Heart left ventricle (tissue), 16 donors: ENCODE data around the gene BRMS1. TPM values are rescaled to one million over a fixed set of nuclear protein-coding genes. Genes with fewer than 3 reads are reported as not detected.

Source experiments
- ATAC-seq, 4 donors: fragments of 200-7000 bp; cut with Tn5 transposase; one replicate each; pipeline ENCODE4 v1.9.1; 2020 to 2022; ENCODE audit warnings: moderate library complexity in 4 of 4, mild to moderate bottlenecking in 3 of 4, moderate number of reproducible peaks in 1 of 4
- DNase-seq, 5 donors: peaks; one replicate each; pipeline ENCODE4 v3.0.0-alpha.2; 2020
- H3K27ac ChIP-seq, 12 donors: fragments of 200-600 bp; sonication (generic) in 4 of 12; one replicate each; pipeline versions ENCODE4 v1.5.0 to v1.8.0; 2016 to 2022; ENCODE audit warnings: mild to moderate bottlenecking in 2 of 12
- H3K27me3 ChIP-seq, 9 donors: fragments of 200-600 bp; sonication (generic) in 2 of 9; one replicate each; pipeline versions ENCODE4 v1.5.1 to v1.8.0; 2016 to 2022; ENCODE audit warnings: mild to moderate bottlenecking in 3 of 9
- H3K36me3 ChIP-seq, 9 donors: fragments of 200-600 bp; sonication (generic) in 2 of 9; one replicate each; pipeline versions ENCODE4 v1.5.0 to v1.8.0; 2018 to 2022; ENCODE audit warnings: mild to moderate bottlenecking in 2 of 9
- H3K4me1 ChIP-seq, 12 donors: fragments of 200-600 bp; sonication (generic) in 4 of 12; one replicate each; pipeline versions ENCODE4 v1.5.0 to v1.8.0; 2016 to 2022; ENCODE audit warnings: mild to moderate bottlenecking in 3 of 12
- H3K4me3 ChIP-seq, 12 donors: fragments of 200-600 bp; sonication (generic) in 4 of 12; one replicate each; pipeline versions ENCODE4 v1.5.0 to v1.8.0; 2017 to 2022; ENCODE audit warnings: mild to moderate bottlenecking in 9 of 12, moderate library complexity in 4 of 12
- H3K9me3 ChIP-seq, 12 donors: fragments of 200-600 bp; sonication (generic) in 4 of 12; one replicate each; pipeline versions ENCODE4 v1.5.0 to v1.8.0; 2016 to 2022; ENCODE audit warnings: mild to moderate bottlenecking in 1 of 12
- POLR2A ChIP-seq, 2 donors: fragments of 450-650 bp; IDR thresholded peaks; one replicate each; pipeline ENCODE4 v1.6.1; 2017; ENCODE audit warnings: antibody characterized with exemption in 2 of 2, mild to moderate bottlenecking in 2 of 2, moderate library complexity in 2 of 2
- WGBS, 4 donors: extraction: QIAGEN DNeasy Blood & Tissue Kit in 2 of 4; methylation state at CpG; one replicate each; pipeline versions ENCODE4 v1.1.5 to v1.1.7; 2013 to 2018; 5-methylcytosine and 5-hydroxymethylcytosine counted together
- intact Hi-C, 10 donors: fragments of 100-400 bp; cut with DNase I; formaldehyde crosslinking; loops; one replicate each; pipeline versions ENCODE4 v1.11.1 to v1.14.2; 2022
- long read RNA-seq, 3 donors: library from polyadenylated mRNA; unstranded; transcript quantifications; one replicate each; pipeline ENCODE4 v2.0.0, GENCODE V29; 2020 to 2021
- polyA plus RNA-seq, 2 donors: library from polyadenylated mRNA; stranded (reverse); fragments of 200-250 nt; gene quantifications; one replicate each; pipeline ENCODE4 v1.2.3, GENCODE V29; 2013
- total RNA-seq, 9 donors: library from RNA; depleted of rRNA in 2 of 9; stranded (reverse); fragments of >200 nt in 2 of 9; fragmentation: NEBNext Ultra II Directional in 3 of 9; extraction: Animal tissue kit (Norgen Biotek cat#: 25700) in 3 of 9; gene quantifications; one replicate each; pipeline versions ENCODE4 v1.1.0 to v1.2.4, GENCODE V29; 2016 to 2023
- TF ChIP-seq, protein P1 (sequence below), 12 donors: fragments of 200-600 bp; sonication (generic) in 4 of 12; IDR thresholded peaks; one replicate each; pipeline versions ENCODE4 v1.5.0 to v1.8.0; 2018 to 2022; ENCODE audit warnings: antibody characterized with exemption in 12 of 12, mild to moderate bottlenecking in 5 of 12
- donor health status: ischemic (EF 13 %, LVEDD 7.1; RV severe dilation, severe dysfunction).
- donor health status: healthy with polysubstance abuse.
- donor health status: DM: no; HTN: yes; CAD: no.
- donor health status: DM: no; HTN: no; CAD: no.
- donor health status: ischemic (EF 25% LVEDD 6.9; RV normal size, moderate dysfunction).
- donor health status: ischemic (EF 25% LVEDD 5.7; RV mildly dilated, moderate dysfunction).
- donor health status: healthy.
- donor health status: DM: yes; HTN: yes; CAD: no.
- donor health status: ischemic (EF 35%, LVEDD 5.7; RV mildly dilated, moderate dysfunction).
- donor health status: nonischemic (EF 11% LVEDD 7.7; RV severe dilation, severe dysfunction).
- donor health status: DM: yes; HTN: yes; CAD: no.
- donor health status: PGD.
- donor health status: ischemic (EF 29% LVEDD 5.4; RV normal size, mild dysfunction).
- donor health status: nonischemic (EF 23%, LVEDD 6.1; RV moderate dilation, normal function).

The BRMS1 gene
- total RNA-seq (10 to 100 TPM in 8 of 9 donors, 1 to 10 TPM in 1; 9.7 to 39.2 (median 16.5) TPM), polyA plus RNA-seq (10 to 100 TPM; 24.7 to 77.4 TPM)
- long read RNA-seq, donor 1, transcript BRMS1-201 (10 exons, 1,445 nt), result major isoform, 22 of 31 reads
- long read RNA-seq, donor 1, partial matches to known transcripts, result 1 of 31 reads
- long read RNA-seq, donor 1, other reads (novel, unspliced or antisense), result 8 of 31 reads
- long read RNA-seq, donor 2, transcript BRMS1-202 (10 exons, 1,363 nt), result minor isoform, 5 of 92 reads
- long read RNA-seq, donor 2, transcript BRMS1-201 (10 exons, 1,445 nt), result major isoform, 75 of 92 reads
- long read RNA-seq, donor 2, partial matches to known transcripts, result 3 of 92 reads
- long read RNA-seq, donor 2, other reads (novel, unspliced or antisense), result 9 of 92 reads
- long read RNA-seq, donor 3, transcript BRMS1-201 (10 exons, 1,445 nt), result major isoform, 24 of 27 reads
- long read RNA-seq, donor 3, partial matches to known transcripts, result 1 of 27 reads
- long read RNA-seq, donor 3, other reads (novel, unspliced or antisense), result 2 of 27 reads

DNA sequence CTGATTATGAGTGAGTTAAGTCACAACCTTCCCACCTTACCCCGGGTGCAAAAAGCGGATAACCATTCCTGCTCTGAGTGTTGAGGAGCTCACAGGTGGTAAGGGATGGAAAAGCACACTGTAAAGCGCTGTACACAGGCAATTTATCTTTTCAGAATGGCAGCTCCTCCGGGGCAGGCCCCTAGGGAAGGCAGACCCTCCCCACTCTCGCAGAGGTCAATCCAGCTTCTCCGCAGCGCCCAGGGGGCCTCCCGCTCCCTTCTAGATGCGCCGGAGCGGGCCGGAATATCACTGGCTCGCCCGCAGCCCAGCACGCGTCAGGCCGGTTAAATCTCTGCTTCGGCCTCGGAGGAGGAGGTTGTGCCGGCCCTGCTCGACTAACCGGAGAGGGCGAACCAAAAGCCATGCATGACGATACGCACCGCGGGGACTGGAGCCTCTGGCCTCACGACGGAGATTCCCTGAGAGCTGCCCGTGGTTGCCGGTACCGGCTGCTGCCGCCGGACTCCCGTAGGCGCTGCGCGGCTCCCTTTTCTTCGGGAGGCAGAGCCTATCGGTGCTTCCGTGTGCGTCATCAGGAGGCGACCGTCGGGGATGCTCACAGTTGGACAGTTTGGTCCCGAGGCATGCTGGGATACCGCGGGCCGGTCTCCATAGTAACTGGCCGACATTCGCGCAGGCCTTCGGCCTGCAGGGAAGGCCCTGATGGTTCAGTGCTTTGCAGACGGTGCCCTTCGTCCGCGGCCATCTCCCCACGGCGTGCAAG, at the start of gene BRMS1:
BRMS1 (minus strand) TSS at position 555 of the 766 bp plus-strand sequence. CDS start 2,870 bp downstream, outside the sequence.
- 0% methylated on average over 39 to 59 of the region's 59 CpGs for WGBS, 4 donors
- TF ChIP-seq, protein P1, sequence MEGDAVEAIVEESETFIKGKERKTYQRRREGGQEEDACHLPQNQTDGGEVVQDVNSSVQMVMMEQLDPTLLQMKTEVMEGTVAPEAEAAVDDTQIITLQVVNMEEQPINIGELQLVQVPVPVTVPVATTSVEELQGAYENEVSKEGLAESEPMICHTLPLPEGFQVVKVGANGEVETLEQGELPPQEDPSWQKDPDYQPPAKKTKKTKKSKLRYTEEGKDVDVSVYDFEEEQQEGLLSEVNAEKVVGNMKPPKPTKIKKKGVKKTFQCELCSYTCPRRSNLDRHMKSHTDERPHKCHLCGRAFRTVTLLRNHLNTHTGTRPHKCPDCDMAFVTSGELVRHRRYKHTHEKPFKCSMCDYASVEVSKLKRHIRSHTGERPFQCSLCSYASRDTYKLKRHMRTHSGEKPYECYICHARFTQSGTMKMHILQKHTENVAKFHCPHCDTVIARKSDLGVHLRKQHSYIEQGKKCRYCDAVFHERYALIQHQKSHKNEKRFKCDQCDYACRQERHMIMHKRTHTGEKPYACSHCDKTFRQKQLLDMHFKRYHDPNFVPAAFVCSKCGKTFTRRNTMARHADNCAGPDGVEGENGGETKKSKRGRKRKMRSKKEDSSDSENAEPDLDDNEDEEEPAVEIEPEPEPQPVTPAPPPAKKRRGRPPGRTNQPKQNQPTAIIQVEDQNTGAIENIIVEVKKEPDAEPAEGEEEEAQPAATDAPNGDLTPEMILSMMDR (IDR thresholded peaks at IDR 0.05), result peak in 3 of 12 donors; percentile 14 to 19 (median 17)
- TF ChIP-seq POLR2A (IDR thresholded peaks at IDR 0.05), result peak in 1 of 2 donors; percentile 89
- peak within 1 kb of the TSS in 11 of 12 donors; percentile 41 to 87 (median 80) for H3K27ac ChIP-seq
- H3K9me3 ChIP-seq, result no peaks in the 10 kb centered on the region
- intact Hi-C loops, result loop anchor here in 7 of 10 donors (1.0 to 10.0 kb wide), 5 partner anchors 27 to 480 kb away; partner anchors contain the start of genes MUS81 (in 1 of the 7) and SLC29A2 (in 1 of the 7)
- H3K27me3 ChIP-seq, result no peaks in the 10 kb centered on the region
- peak within 1 kb of the TSS; percentile 84 to 100 (median 96) for H3K4me3 ChIP-seq
- ATAC-seq, result peak; percentile 89 to 96 (median 91)
- peak; percentile 98 to 100 (median 99) for DNase-seq
- peaks cover 0 to 30% (median 22%) of the 10 kb centered on the region in 9 donors for H3K36me3 ChIP-seq
- peaks cover 4 to 47% (median 34%) of the 10 kb centered on the region in 12 donors for H3K4me1 ChIP-seq

GRCh38 chr11:66393954-66394353, 49.0 kb upstream of the BRMS1 start:
- WGBS, 4 donors, result 83 to 88% (median 85%) methylated on average over 3 of the region's 3 CpGs
- no peaks in the 10 kb centered on the region for H3K36me3 ChIP-seq
- H3K4me1 ChIP-seq, result no peaks in the 10 kb centered on the region
- H3K4me3 ChIP-seq, result no peak overlapping the region
- no peak for TF ChIP-seq POLR2A (IDR thresholded peaks at IDR 0.05)
- TF ChIP-seq, protein P1 (IDR thresholded peaks at IDR 0.05), result no peak
- H3K9me3 ChIP-seq, result no peaks in the 10 kb centered on the region
- H3K27me3 ChIP-seq, result peaks cover 0 to 27% (median 0%) of the 10 kb centered on the region in 9 donors
- DNase-seq (no peak), ATAC-seq (no peak)
- intact Hi-C loops, result loop anchor here in 2 of 10 donors (2.0 to 5.0 kb wide), 2 partner anchors 43 to 87 kb away; partner anchors contain the start of gene MRPL11 (in 1 of the 2)
- no peak overlapping the region for H3K27ac ChIP-seq

DNA sequence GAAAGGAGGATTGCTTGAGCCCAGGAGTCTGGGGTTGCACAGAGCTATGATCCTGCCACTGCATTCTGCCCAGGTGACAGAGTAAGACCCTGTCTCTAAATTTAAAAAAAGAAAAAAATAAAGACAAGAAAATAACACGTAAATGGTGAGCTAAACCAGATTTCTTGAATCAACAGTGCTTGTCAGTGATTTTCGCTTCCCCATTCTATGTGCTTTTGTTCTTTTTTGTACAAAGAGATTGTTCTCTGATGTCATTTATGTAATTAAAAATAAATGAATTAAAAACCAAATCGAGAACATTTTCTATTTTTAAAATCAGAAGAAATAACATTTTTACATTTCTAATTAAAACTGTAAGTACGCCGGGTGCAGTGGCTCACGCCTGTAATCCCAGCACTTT, 46.4 kb upstream of the BRMS1 start:
- intact Hi-C loops, result loop anchor here in 1 of 10 donors (5.0 kb wide), 1 partner anchor 46 kb away; the partner anchor contains the start of gene MRPL11
- peaks cover 0 to 4% (median 2%) of the 10 kb centered on the region in 12 donors for H3K4me1 ChIP-seq
- WGBS, 4 donors, result 79 to 88% (median 84%) methylated on average over 6 of the region's 6 CpGs
- ATAC-seq, result no peak
- H3K27ac ChIP-seq, result no peak overlapping the region
- no peak for DNase-seq
- H3K9me3 ChIP-seq, result no peaks in the 10 kb centered on the region
- TF ChIP-seq POLR2A (IDR thresholded peaks at IDR 0.05), result no peak
- TF ChIP-seq, protein P1 (IDR thresholded peaks at IDR 0.05), result no peak
- H3K27me3 ChIP-seq, result peaks cover 0 to 27% (median 0%) of the 10 kb centered on the region in 9 donors
- H3K36me3 ChIP-seq, result no peaks in the 10 kb centered on the region
- no peak overlapping the region for H3K4me3 ChIP-seq
